Right ventricle myocardium superior (tissue), 1 donor: Measurements from ENCODE around the gene AHR. TPM values are rescaled to one million over a fixed set of nuclear protein-coding genes. Genes with fewer than 3 reads are reported as not detected.
A peak's percentile ranks its signal among the peaks of the same experiment; 100 is the strongest.
"Not testable (repeated sequence)": the region's sequence is repeated elsewhere in the genome, so short reads cannot be mapped to it uniquely, and the experiment has no call there.

ENCODE experiments used
- ATAC-seq: fragments of 200-7000 bp; cut with Tn5 transposase; one replicate; pipeline ENCODE4 v1.9.1; 2020; ENCODE audit warnings: mild to moderate bottlenecking; ENCODE audit not compliant: poor library complexity
- DNase-seq: peaks from one replicate; pipeline ENCODE4 v3.0.0-alpha.2; 2020
- intact Hi-C: fragments of 100-400 bp; cut with DNase I; formaldehyde crosslinking; loops from one replicate; pipeline ENCODE4 v1.11.2; 2022
- total RNA-seq: library from RNA; stranded (reverse); fragmentation: NEBNext Ultra II Directional; extraction: Animal tissue kit (Norgen Biotek cat#: 25700); gene quantifications from one replicate; pipeline ENCODE4 v1.2.1, GENCODE V29; 2021
- donor health status: DM: no; HTN: yes; CAD: no; lungs with severe emphysema.

Gene AHR
- total RNA-seq, 1 donor from 2014 or later: 27.4 TPM

GRCh38 chr7:17328641-17329040, 30.2 kb downstream of the AHR start:
- intact Hi-C loops: no loop called here
- no peak for DNase-seq
- ATAC-seq: no peak

GRCh38 chr7:17329440-17329839, 31.0 kb downstream of the AHR start:
- DNase-seq (no peak), ATAC-seq (no peak)
- intact Hi-C loops: no loop called here

GRCh38 chr7:17331891-17332501, 33.5 kb downstream of the AHR start:
- ATAC-seq: no peak
- intact Hi-C loops: no loop called here

DNA sequence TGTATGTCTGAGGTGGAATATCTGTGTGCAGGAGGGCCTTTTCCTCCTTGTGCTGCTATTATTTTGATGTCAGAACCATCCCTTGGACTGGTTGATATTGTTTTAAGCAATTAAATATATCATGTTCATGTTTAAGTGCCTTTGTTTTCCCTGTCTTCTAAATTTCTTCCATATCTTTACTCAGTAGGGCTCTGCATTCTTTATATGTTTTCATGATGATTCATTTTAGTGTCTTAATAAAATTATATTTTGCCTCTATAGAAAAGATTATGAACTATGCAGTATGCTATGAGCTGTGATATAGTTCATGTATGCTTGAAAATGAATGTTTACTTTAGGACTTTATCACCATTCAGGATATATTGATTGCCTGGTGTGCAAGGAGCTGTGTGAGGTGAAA, 34.8 kb downstream of the AHR start:
- intact Hi-C loops: no loop called here
- no peak for DNase-seq
- ATAC-seq: no peak

More at GRCh38 chr7:17331891-17332501, 33.5 kb downstream of the AHR start:
- DNase-seq: no peak

- ATAC-seq (peak; percentile 38), DNase-seq (no peak)
- intact Hi-C loops: no loop called here
Measured at GRCh38 chr7:17336168-17336567, 37.7 kb downstream of the AHR start.

- peak; percentile 48 for ATAC-seq
- no peak for DNase-seq
- intact Hi-C loops: no loop called here
Measured at GRCh38 chr7:17339139-17339538, 40.7 kb downstream of the AHR start.

GRCh38 chr7:17339952-17340351, 41.5 kb downstream of the AHR start:
- peak; percentile 77 for ATAC-seq
- no peak for DNase-seq
- intact Hi-C loops: no loop called here

DNA sequence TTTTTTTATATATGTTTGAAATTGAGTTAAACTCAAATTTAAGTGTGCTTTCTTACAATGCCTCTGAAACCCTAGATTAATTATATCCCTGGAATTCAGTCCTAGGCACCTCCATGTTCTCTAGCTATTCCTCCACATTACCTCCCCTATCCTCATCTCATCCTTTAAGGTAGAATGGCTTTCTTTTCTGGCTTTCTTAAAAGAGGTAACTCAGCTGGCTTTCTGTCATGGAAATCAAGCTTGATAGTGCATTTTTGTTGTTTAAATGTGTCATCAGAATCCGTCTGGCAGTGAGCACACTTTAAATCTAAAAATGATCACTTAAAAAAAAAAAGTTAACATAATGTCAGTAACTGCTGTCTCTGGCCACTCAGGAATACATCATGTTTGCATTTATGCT, 42.2 kb downstream of the AHR start:
- no peak for ATAC-seq
- DNase-seq: no peak
- intact Hi-C loops: no loop called here

GRCh38 chr7:17342756-17343155, 44.3 kb downstream of the AHR start:
- DNase-seq: no peak
- no peak for ATAC-seq
- intact Hi-C loops: no loop called here

DNA sequence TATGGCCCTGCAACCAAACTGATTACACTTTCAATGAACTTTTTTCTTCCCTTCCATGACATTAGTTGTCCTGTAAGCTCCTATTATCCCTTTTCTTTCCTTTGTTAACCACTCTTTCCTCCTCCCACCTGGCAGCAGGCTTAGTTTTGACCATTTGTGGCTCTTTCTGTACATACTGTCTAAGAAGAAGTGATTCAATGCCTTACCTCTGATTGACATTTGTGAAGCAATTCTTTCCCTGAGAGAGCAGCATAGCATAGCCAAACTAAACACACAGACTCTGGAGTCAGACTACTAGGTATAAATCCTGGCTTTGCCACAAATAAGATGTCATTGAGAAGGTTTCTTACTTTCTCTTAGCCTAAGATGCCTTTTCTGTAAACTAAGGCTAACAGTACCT, 48.9 kb downstream of the AHR start:
- DNase-seq (no peak), ATAC-seq (no peak)

DNA sequence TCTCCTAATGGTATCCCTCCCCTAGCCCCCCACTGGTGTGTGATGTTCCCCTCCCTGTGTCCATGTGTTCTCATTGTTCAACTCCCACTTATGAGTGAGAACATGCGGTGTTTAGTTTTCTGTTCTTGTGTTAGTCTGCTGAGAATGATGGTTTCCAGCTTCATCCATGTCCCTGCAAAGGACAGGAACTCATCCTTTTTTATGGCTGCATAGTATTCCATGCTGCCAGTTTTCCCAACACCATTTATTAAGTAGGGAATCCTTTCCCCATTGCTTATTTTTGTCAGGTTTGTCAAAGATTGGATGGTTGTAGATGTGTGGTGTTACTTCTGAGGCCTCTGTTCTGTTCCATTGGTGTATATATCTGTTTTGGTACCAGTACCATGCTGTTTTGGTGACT, 50.5 kb downstream of the AHR start:
- DNase-seq, intact Hi-C loops, ATAC-seq: not testable (repeated sequence)

More for the DNA sequence above, 48.9 kb downstream of the AHR start:
- intact Hi-C loops: no loop called here

DNA sequence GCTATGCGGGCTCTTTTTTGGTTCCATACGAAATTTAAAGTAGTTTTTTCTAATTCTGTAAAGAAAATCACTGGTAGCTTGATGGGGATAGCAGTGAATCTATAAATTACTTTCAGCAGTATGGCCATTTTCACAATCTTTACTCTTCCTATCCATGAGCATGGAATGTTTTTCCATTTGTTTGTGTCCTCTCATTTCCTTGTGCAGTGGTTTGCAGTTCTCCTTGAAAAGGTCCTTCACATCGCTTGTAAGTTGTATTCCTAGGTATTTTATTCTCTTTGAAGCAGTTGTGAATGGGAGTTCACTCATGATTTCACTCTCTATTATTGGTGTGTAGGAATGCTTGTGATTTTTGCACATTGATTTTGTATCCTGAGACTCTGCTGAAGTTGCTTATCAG, 51.9 kb downstream of the AHR start:
- intact Hi-C loops, DNase-seq, ATAC-seq: not testable (repeated sequence)

GRCh38 chr7:17353650-17354419, 55.4 kb downstream of the AHR start:
- DNase-seq, intact Hi-C loops, ATAC-seq: not testable (repeated sequence)

DNA sequence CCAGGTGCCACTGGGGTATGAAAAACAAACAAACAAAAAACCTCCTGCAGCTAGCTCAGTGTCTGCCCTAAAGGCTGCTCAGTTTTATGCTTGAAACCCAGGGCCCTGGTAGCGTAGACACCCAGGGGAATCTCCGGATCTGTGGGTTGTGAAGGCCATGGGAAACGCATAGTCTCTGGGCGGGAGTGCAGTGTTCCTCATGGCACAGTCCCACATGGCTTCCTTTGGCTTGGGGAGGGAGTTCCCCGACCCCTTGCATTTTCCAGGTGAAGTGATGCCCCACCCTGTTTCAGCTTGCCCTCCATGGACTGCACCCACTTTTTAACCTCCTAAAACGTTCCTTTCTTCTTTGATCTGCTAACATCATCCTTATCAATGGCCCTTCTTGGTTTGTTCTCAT, 56.0 kb downstream of the AHR start:
- ATAC-seq (no peak), DNase-seq (no peak)
- intact Hi-C loops: no loop called here

GRCh38 chr7:17355050-17355449, 56.6 kb downstream of the AHR start:
- ATAC-seq: no peak
- intact Hi-C loops: no loop called here
- no peak for DNase-seq

GRCh38 chr7:17357952-17358351, 59.5 kb downstream of the AHR start:
- DNase-seq: no peak
- no peak for ATAC-seq
- intact Hi-C loops: no loop called here

DNA sequence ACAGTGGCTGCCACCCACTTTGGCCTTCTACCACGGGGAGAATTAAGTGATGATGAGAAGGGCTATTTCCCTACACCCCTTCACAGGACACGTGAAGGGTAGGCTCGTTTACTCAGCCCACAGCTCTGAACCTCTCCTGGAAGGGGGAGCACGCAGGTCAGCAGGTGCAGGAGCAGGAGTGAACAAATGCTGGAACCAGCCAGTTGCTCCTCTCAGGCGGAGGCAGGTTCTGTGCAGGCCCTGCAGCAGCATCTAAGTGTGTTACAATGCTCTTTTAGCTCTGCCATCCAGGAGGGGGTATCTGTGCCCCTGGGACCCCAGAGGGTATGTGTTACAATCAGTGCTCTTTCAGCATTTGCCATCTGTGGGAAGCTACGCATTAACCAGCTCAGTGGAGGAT, 61.2 kb downstream of the AHR start:
- DNase-seq (no peak), ATAC-seq (no peak)
- intact Hi-C loops: no loop called here

DNA sequence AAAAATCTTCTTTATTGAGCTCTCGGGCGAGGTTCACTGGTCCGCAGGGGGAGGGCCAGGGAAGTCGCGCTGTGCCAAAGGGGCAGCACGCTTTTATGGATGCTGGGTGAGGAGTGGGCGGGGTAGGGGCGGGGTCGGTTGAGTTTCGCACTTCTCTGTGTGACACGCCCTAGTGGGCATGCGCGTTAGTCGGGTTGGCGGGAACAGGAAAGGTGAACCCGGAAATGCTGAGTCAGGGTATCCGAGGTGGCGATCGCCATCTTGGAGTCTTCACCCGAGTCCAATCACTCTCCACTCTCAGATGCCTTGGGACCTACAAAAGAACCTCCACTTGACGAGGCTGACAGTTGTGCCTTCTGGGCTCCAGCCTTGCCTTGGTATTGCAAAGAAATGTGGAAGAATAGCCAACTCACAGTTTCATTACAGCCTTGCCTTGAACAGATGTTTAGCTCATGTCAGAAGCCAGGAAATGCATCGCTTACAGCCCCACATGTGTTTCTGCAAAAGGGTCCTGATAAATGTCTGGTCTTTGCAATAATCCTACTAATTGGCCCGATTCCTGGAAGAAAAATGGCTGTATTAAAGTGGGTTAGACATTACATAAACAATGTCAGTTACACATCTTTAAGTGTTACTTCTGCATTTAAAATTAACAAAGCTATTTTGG, 64.1 kb downstream of the AHR start:
- intact Hi-C loops: no loop called here
- no peak for ATAC-seq
- DNase-seq: no peak

DNA sequence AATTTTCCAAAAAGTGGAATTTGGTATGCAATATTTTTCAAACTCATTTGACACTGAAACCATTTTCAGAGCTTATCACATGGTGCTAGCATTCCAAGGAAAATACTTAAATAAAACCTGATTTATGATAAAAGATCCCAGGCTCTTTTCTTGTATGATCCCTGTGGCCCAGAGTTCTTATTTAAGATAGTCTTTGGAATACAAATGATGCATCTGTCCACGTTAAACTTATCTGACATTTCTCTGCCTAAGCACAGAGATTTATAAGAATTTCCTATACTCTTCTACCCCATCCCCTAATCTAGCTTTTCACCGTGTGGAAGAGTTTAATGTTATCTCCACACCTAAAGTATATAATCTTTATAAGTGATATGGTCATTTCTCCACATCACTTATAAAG, 66.2 kb downstream of the AHR start:
- no peak for DNase-seq
- intact Hi-C loops: no loop called here
- no peak for ATAC-seq

GRCh38 chr7:17365775-17366174, 67.3 kb downstream of the AHR start:
- DNase-seq (no peak), ATAC-seq (no peak)
- intact Hi-C loops: no loop called here
